ENCODE results near the gene AFG3L2. TPM values are rescaled to one million over a fixed set of nuclear protein-coding genes. Genes with fewer than 3 reads are reported as not detected.
A peak's percentile ranks its signal among the peaks of the same experiment; 100 is the strongest.

Gene AFG3L2
- total and polyA plus RNA-seq, 3 donors from 2014 or later = 47.6 to 63.6 (median 57.4) TPM

DNA sequence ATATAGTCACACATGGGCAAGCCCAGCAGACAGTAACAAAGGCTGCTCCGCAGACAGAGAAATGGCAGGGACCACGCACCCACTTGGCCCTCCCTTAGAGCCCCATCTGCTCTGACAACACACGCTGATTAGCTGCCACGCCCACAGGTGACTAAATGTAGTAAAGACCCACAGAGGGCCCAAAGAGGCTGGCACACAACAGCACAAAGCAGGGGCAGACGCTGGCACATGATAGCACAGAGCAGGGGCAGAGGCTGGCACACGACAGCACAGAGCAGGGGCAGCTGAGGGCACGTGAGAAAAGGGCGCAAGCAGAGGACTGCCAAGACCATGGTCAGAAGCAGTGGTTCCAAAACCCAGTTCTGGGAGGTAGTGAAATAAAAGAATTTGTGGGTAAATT is 10.6 kb downstream of the AFG3L2 start:
- Histone ChIP-seq H3K4me1 (no peaks in the 10 kb centered on the region), H3K9me3 (no peaks in the 10 kb centered on the region), H3K27ac (no peak overlapping the region), H3K36me3 (ENCODE audit: low read depth, missing control alignments) (no peaks in the 10 kb centered on the region), H3K27me3 (no peaks in the 10 kb centered on the region), H3K4me3 (no peak overlapping the region)
- intact Hi-C loops (cut with DNase I; ENCODE audit: low total_unique reads) = no loop called here
- TF ChIP-seq POLR2A (IDR thresholded peaks at IDR 0.05) = no peak
- TF ChIP-seq, protein P1, sequence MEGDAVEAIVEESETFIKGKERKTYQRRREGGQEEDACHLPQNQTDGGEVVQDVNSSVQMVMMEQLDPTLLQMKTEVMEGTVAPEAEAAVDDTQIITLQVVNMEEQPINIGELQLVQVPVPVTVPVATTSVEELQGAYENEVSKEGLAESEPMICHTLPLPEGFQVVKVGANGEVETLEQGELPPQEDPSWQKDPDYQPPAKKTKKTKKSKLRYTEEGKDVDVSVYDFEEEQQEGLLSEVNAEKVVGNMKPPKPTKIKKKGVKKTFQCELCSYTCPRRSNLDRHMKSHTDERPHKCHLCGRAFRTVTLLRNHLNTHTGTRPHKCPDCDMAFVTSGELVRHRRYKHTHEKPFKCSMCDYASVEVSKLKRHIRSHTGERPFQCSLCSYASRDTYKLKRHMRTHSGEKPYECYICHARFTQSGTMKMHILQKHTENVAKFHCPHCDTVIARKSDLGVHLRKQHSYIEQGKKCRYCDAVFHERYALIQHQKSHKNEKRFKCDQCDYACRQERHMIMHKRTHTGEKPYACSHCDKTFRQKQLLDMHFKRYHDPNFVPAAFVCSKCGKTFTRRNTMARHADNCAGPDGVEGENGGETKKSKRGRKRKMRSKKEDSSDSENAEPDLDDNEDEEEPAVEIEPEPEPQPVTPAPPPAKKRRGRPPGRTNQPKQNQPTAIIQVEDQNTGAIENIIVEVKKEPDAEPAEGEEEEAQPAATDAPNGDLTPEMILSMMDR (IDR thresholded peaks at IDR 0.05) = no peak
- no peak for DNase-seq
- WGBS, 2 donors = 93 to 96% methylated on average over 8 of the region's 8 CpGs

DNA sequence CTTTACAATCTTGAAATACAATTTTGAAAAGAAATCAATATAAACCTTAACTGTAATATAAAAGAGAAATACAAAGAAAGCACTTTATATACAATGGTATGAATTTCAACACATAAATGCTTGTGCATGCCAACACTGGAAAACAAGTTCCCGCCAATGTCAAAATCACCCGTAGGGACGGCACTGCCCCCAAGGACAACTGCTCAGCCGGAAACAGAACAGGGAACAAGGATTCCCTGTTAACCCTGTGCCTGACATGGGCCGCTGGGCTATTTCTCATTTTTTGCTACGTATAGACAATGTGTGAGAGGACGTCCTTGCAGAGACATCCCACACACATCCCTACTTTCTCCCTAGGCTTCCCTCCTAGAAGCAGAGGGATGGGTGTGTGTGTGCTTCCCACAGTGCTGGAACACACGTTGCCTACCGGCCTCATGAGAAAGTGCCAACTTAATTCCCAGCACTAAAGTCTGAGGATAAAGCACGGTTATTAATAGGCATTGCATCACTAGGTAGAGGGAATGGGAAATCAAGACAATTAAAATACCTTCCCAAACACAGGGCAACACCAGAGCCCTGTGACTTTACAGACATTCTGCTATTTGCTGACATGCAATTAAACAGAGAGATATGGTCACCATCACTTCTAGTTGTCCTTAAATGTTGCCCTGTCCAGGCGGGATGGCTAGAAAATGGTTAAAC is 14.4 kb downstream of the AFG3L2 start:
- H3K27ac ChIP-seq = no peak overlapping the region
- TF ChIP-seq, protein P1 (IDR thresholded peaks at IDR 0.05) = no peak
- TF ChIP-seq POLR2A (IDR thresholded peaks at IDR 0.05) = no peak
- no peaks in the 10 kb centered on the region for H3K36me3 ChIP-seq (ENCODE audit: low read depth, missing control alignments)
- DNase-seq = no peak
- 39 to 51% methylated on average over 11 of the region's 11 CpGs for WGBS, 2 donors
- no peaks in the 10 kb centered on the region for H3K9me3 ChIP-seq
- no peaks in the 10 kb centered on the region for H3K4me1 ChIP-seq
- intact Hi-C loops (cut with DNase I; ENCODE audit: low total_unique reads) = no loop called here
- H3K4me3 ChIP-seq = no peak overlapping the region
- no peaks in the 10 kb centered on the region for H3K27me3 ChIP-seq

DNA sequence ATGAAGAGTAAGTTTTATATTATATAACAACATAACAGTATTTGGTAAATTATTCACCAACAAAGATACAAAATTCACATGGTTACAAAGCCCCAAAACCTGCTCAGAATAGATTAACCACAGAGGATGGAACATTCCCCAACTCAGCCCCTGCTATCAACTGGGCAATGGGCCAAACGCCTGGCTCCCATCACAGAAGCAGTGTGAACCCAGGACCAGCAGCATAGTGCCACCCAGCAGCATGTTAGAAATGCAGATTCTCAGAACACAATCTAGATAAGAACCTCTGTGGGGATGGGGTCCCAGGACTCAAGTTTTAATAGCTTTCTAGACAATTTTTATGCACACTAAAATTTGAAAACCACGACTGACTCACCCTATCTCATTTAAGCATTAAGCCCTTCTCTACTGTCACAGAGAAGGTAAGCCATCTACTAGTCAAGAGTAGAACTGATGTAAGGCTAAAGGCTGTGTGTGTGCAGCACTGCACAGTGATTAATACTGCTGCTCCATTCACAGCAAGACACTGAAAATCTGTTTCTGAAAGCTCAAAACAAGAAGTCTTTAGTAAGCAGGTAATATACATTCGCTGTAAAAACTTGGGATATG is 15.2 kb downstream of the AFG3L2 start:
- peak; percentile 28 for DNase-seq
- no peak overlapping the region for H3K4me3 ChIP-seq
- intact Hi-C loops (cut with DNase I; ENCODE audit: low total_unique reads) = no loop called here
- no peaks in the 10 kb centered on the region for H3K27me3 ChIP-seq
- 67 to 81% methylated on average over 3 of the region's 3 CpGs for WGBS, 2 donors
- no peaks in the 10 kb centered on the region for H3K9me3 ChIP-seq
- TF ChIP-seq, protein P1 (IDR thresholded peaks at IDR 0.05) = no peak
- no peak for TF ChIP-seq POLR2A (IDR thresholded peaks at IDR 0.05)
- H3K36me3 ChIP-seq (ENCODE audit: low read depth, missing control alignments) = no peaks in the 10 kb centered on the region
- no peaks in the 10 kb centered on the region for H3K4me1 ChIP-seq
- H3K27ac ChIP-seq = no peak overlapping the region

DNA sequence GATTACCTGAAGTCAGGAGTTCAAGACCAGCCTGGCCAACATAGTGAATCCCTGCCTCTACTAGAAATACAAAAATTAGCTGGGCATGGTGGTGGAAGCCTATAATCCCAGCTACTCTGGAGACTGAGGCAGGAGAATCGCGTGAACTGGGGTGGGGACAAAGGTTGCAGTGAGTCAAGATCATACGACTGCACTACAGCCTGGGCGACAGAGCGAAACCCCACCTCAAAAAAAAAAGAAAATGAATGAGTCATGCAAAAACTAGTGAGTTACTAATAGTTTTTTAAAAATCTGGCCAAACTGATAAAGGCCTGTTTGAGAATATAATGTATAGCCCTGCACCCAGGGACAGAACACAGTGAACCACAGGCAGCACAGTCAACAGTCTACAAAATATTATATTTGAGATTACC is 17.5 kb downstream of the AFG3L2 start:
- WGBS, 2 donors = 86 to 97% methylated on average over 5 of the region's 5 CpGs
- no peak for DNase-seq
- H3K4me3 ChIP-seq = no peak overlapping the region
- H3K27me3 ChIP-seq = no peaks in the 10 kb centered on the region
- H3K4me1 ChIP-seq = no peaks in the 10 kb centered on the region
- no peaks in the 10 kb centered on the region for H3K9me3 ChIP-seq
- no peak overlapping the region for H3K27ac ChIP-seq
- H3K36me3 ChIP-seq (ENCODE audit: low read depth, missing control alignments) = no peaks in the 10 kb centered on the region
- TF ChIP-seq POLR2A (IDR thresholded peaks at IDR 0.05) = no peak
- TF ChIP-seq, protein P1 (IDR thresholded peaks at IDR 0.05) = no peak
- intact Hi-C loops (cut with DNase I; ENCODE audit: low total_unique reads) = no loop called here

DNA sequence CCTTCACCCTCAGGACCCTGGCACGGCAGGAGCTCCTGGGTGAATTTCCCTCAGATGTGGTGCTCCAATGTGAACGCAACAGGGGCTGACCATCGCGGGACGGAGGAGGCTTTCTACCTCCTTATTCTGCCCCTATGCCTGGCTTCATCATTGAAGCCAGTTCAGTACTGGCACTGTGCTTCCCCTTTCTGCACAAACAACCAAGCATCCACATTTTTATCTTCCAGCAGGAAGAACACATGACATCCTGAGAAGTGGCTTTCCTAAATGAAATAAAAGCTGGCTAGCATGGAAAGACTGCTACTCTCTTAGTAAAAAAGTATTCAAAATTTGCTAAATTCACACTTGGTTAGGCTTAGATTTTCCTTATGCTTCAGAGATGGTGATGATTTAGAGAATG is 24.8 kb downstream of the AFG3L2 start:
- Histone ChIP-seq H3K27me3 (no peaks in the 10 kb centered on the region), H3K36me3 (ENCODE audit: low read depth, missing control alignments) (no peaks in the 10 kb centered on the region), H3K4me1 (no peaks in the 10 kb centered on the region), H3K9me3 (no peaks in the 10 kb centered on the region), H3K27ac (no peak overlapping the region), H3K4me3 (no peak overlapping the region)
- WGBS, 2 donors = 94 to 98% methylated on average over 5 of the region's 5 CpGs
- TF ChIP-seq, protein P1 (IDR thresholded peaks at IDR 0.05) = no peak
- TF ChIP-seq POLR2A (IDR thresholded peaks at IDR 0.05) = no peak
- DNase-seq = no peak
- intact Hi-C loops (cut with DNase I; ENCODE audit: low total_unique reads) = no loop called here
